ENCODE results near the gene MAP6D1.
A peak's percentile ranks its signal among the peaks of the same experiment; 100 is the strongest.

Gene MAP6D1

GRCh38 chr3:183825456-183826161 lies at the start of gene MAP6D1:
MAP6D1 (minus strand) TSS chr3:183825577; CDS start chr3:183825547, 30 bp downstream.
- peak; percentile 81 for DNase-seq (ENCODE audit: low spot score)

DNA sequence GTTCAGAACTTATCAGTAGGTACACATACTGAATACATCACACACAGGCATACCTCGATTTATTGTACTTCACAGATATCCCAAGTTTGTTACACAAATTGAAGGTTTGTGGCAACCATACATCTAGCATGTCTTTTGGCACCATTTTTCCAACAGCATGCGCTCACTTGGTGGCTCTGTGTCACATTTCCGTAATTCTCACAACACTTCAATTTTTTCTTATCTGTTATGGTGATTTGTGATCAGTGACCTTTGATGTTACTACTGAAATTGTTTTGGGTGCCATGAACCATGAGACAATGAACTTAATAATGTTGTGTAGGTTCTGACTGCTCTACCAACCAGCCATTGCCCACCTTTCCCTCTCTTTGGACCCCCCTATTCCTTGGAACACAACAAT lies 48.5 kb upstream of the MAP6D1 start:
- no peak for DNase-seq (ENCODE audit: low spot score)

DNA sequence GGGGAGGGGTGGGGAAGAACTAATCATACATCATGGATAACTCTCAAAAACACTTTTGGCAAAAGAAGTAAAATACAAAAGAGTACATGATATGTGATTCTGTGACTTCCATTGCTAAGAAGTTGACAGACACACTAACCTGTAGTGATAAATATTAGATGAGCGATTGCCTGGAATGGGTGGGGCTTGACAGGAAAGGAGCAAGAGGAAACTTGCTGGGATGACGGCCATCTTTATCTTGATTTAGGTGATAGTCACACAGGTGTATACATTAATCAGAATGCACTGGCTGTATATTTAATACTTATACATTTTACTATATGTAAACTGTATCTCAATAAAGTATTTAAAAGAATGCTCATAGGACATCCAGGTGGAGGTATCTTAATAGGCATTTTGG lies 46.2 kb upstream of the MAP6D1 start:
- DNase-seq (ENCODE audit: low spot score) = no peak

DNA sequence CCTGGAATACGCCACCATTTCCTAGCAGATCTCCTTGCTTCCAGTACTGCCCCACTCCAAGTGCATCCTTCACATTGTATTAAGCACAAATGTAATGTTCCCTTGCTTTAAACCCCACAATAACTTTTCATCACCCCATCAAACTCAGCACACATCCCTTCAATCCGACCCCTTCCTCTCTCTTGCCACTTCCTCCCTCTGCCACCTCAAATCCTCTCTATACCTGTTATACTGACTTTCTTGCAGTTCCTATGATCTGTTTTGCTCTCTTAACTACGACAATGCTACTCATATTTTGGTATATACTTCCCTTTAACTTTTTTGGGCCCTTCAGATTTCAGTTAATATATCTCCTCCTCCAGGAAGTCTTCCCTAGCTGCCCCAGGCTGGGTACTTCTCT lies 45.2 kb upstream of the MAP6D1 start:
- no peak for DNase-seq (ENCODE audit: low spot score)

- DNase-seq (ENCODE audit: low spot score) = no peak
Observed at GRCh38 chr3:183868796-183869195, 43.4 kb upstream of the MAP6D1 start.

GRCh38 chr3:183862610-183863009 lies 37.2 kb upstream of the MAP6D1 start:
- no peak for DNase-seq (ENCODE audit: low spot score)

DNA sequence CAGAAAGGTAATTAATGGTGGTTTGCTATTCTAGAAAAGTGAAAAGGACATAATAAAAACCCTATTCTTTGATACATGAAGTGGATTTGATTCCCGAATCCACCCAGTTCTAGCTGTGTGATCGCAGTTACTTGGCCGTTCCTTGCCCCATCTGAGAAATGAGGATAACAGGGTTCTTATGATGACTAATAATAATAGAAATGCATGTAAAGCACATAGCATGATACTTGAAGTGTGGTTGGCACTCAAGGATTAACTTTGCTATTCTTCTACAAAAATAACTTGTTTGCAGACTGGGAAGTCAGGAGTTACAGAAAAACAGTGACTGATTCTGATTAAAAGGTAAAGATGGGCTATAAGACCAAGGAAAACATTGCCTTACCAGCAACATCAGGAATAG lies 32.5 kb upstream of the MAP6D1 start:
- DNase-seq (ENCODE audit: low spot score) = no peak

DNA sequence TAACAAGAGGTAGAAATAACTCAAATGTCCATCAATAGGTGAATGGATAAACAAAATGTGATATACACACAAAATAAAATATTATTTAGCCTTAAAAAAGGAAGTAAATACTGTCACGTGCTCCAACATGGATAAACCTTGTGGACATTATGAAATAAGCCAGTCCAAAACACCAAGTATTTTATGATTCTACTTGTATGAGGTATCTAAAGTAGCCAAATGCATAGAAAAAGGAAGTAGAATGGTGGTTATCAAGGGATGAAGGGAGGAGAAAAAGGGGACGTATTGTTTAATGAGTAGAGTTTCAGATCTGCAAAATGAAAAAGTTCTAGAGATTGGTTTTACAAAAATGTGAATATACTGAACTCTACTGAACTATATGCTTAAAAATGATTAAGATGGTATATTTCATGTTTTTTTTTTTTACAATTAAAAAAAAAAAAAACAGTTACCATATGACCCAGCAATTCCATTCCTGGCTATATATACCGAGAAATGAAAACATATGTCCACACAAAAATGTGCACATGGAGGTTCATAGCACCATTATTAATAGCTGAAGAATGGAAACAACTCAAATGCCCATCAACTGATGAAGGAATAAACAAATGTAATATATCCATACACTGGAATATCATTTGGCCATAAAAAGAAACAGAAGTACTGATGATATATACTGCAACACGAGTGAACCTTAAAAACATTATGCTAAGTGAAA lies 29.1 kb upstream of the MAP6D1 start:
- no peak for DNase-seq (ENCODE audit: low spot score)

- DNase-seq (ENCODE audit: low spot score) = no peak
Observed at GRCh38 chr3:183845608-183846288, 20.4 kb upstream of the MAP6D1 start.

DNA sequence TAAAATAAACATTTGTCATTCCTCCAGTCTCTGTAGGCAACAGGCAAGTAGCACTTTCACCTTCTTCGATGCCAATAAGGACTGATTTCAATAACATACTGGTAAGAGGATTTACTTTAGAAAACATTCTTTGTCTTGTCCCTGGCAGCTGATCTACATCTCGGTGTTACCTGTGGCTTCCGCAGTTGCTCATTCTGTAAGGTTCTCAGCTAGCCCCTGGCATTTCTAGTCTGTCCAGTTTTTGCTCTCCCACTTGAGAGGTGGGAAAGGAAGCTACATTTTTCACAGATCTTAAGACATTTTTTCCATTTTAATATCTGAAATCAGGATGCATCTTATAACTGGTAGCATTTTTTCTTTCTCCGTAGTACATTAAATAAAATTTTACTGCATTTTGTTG lies 19.7 kb upstream of the MAP6D1 start:
- no peak for DNase-seq (ENCODE audit: low spot score)

- peak; percentile 43 for DNase-seq (ENCODE audit: low spot score)
Observed at GRCh38 chr3:183844606-183845005, 19.2 kb upstream of the MAP6D1 start.

DNA sequence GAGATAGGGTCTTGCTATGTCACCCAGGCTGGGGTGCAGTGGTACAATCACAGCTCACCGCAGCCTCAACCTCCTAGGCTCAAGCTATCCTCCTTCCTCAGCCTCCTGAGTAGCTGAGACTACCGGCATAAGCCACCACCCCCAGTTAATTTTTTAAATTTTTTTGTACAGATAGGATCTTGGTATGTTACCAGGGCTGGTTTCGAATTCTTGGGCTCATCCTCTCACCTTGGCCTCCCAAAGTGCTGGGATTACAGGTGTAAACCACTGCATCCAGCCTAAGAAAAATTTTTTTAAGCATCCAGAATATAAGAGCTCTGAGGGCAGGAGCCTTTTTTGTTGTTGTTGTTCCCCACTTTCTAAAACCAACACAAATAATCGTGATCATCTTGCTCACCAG lies 14.4 kb upstream of the MAP6D1 start:
- DNase-seq (ENCODE audit: low spot score) = no peak

GRCh38 chr3:183837894-183838293 lies 12.5 kb upstream of the MAP6D1 start:
- no peak for DNase-seq (ENCODE audit: low spot score)

GRCh38 chr3:183837390-183837789 lies 12.0 kb upstream of the MAP6D1 start:
- DNase-seq (ENCODE audit: low spot score) = no peak

DNA sequence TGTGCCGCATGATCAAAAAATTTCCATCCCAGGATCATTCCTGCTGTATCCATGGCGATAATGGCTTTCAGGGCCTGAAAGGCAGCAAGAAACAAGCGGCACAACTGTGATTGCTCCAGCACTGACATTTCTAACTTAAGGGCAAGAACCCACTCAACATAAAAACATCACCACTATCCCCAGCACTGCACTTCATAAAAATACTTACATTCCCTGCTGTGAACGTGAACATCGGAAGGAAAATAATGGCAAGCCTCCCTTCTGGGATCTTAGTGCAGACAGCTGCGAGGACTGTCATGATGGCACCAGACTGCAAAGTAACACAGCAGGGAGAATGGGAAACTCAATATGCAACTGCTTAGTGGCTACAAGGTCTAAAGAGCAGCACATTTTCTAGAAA lies 8.1 kb upstream of the MAP6D1 start:
- DNase-seq (ENCODE audit: low spot score) = no peak

- DNase-seq (ENCODE audit: low spot score) = no peak
Observed at GRCh38 chr3:183830187-183830586, 4.8 kb upstream of the MAP6D1 start.

- DNase-seq (ENCODE audit: low spot score) = no peak
Observed at GRCh38 chr3:183829466-183829865, 4.1 kb upstream of the MAP6D1 start.

- no peak for DNase-seq (ENCODE audit: low spot score)
Observed at GRCh38 chr3:183828538-183828870, 3.1 kb upstream of the MAP6D1 start.

DNA sequence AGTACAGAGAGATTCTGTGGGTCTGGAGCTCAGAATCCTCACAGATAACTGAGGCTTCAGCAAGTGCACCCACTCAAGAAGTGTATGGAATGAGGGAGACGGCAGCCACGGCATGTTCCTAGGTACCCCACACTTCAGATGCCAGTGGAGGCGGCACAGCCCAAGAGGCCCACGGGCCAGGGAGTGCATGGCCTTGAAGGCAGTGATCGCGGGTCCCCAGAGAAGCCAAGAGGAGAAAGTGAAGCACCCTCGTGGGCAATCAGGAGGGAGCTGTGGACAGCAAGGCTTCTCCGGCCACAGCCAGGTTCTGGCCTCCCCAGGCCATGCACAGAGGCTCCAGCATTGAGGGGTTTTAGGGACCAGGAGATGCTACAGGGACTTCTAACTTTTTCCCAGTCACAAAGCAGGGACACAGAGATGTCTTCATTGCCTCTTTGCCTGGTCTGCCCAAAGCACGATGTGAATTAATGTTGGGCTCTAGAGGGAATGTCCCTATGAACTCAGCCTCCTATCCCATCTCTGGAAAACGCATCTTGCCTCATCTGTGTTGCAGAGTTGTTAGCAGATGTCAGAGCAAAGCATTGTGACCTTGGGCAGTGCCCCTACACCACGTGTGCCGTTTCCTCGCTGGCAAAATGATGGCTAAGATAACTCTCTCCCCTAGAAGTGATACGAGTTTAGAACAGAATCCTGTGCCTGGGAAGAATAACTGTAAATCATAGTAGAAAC lies 2.6 kb upstream of the MAP6D1 start:
- no peak for DNase-seq (ENCODE audit: low spot score)

DNA sequence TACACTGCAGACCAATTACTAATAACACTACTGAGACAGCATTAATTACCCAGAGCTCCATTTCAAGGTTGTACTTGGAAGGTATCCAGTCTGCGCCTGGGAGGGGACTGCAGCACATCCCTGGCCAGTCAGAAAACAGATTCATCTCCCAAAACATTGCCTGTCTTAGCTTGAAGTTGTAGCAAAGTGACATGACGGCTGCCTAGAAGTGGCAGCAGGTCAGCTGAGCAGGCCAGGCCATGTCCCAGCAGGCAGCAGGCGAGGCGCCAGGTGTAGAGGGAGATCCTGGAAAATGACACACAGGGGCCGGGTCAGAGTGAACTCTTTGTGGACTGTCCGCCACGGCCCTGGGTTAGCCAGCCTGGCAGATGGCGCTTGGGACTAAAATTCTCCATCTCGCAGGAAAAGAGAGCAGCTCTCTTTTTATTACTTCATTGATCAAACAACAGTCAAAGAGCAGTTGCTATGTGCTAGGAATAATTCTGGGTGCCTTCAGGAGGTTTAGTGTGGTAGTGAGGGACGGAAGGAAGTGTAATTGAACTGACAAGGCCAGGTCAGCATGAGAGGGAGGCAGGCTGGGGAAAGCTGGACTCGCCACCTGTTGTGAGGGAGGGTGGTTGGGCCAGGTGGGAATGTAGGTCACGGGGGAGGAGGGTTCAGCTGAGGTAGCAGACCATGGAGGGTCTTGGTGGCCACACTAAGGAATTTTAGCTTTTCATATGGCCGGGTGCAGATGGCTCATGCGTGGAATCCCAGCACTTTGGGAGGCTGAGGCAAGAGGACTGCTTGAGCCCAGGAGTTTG lies 1.3 kb upstream of the MAP6D1 start:
- DNase-seq (ENCODE audit: low spot score) = no peak

GRCh38 chr3:183824761-183825455 lies 469 bp downstream of the MAP6D1 start:
- DNase-seq (ENCODE audit: low spot score) = peak; percentile 49

All from RKO (cell line).